Stimulated activated memory B cell treated with anti-CD40 and anti-IgM and Interleukin-4, amounts not matched to agents 10 μg/mL and 1 μg/mL and 100 μg/mL, for 72 hours (primary cell): ENCODE data around the gene LRRC52.
"Not testable (repeated sequence)": the region's sequence is repeated elsewhere in the genome, so short reads cannot be mapped to it uniquely, and the experiment has no call there.

ENCODE experiments used
- ATAC-seq: fragments of 150-1000 bp; cut with Tn5 transposase; 2 replicates; pipeline ENCODE4 v1.10.0; 2021
- H3K27ac Mint-ChIP-seq: one replicate; pipeline ENCODE4 v1.8.0; 2022; ENCODE audit warnings: mild to moderate bottlenecking, mixed read lengths
- H3K27me3 Mint-ChIP-seq: one replicate; pipeline ENCODE4 v1.8.0; 2022; ENCODE audit warnings: mixed read lengths
- H3K36me3 Mint-ChIP-seq: one replicate; pipeline ENCODE4 v1.8.0; 2022; ENCODE audit warnings: mixed read lengths
- H3K4me1 Mint-ChIP-seq: one replicate; pipeline ENCODE4 v1.8.0; 2022; ENCODE audit warnings: mixed read lengths
- H3K4me3 Mint-ChIP-seq: one replicate; pipeline ENCODE4 v1.8.0; 2022; ENCODE audit warnings: mild to moderate bottlenecking, moderate library complexity, mixed read lengths
- H3K9me3 Mint-ChIP-seq: one replicate; pipeline ENCODE4 v1.8.0; 2022; ENCODE audit warnings: mixed read lengths

Gene LRRC52

GRCh38 chr1:165562571-165562970 lies 18.8 kb downstream of the LRRC52 start:
- no peak for ATAC-seq
- Mint-ChIP-seq H3K36me3 (no peaks in the 10 kb centered on the region), H3K27me3 (peaks cover 44% of the 10 kb centered on the region), H3K4me3 (no peak overlapping the region), H3K4me1 (no peaks in the 10 kb centered on the region), H3K27ac (no peak overlapping the region), H3K9me3 (no peaks in the 10 kb centered on the region)

DNA sequence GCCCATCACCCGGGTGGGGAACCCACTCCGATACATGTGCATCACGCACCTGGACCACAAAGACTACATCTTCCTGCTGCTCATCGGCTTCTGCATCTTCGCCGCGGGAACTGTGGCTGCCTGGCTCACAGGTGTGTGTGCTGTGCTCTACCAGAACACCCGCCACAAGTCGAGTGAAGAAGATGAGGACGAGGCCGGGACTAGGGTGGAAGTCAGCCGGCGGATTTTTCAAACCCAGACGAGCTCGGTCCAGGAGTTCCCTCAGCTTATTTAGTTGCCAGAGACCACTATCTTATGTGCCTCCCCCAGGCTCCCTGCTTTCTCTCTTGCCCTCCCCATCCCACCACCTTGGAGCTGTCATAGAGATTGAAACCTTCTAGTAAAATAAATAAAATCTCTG lies 19.8 kb downstream of the LRRC52 start:
- Mint-ChIP-seq H3K27me3 (peaks cover 38% of the 10 kb centered on the region), H3K4me1 (no peaks in the 10 kb centered on the region), H3K36me3 (no peaks in the 10 kb centered on the region), H3K27ac (no peak overlapping the region), H3K4me3 (no peak overlapping the region), H3K9me3 (no peaks in the 10 kb centered on the region)
- ATAC-seq: no peak

GRCh38 chr1:165564561-165564960 lies 20.8 kb downstream of the LRRC52 start:
- H3K9me3 Mint-ChIP-seq: no peaks in the 10 kb centered on the region
- H3K36me3 Mint-ChIP-seq: no peaks in the 10 kb centered on the region
- no peaks in the 10 kb centered on the region for H3K4me1 Mint-ChIP-seq
- no peak overlapping the region for H3K4me3 Mint-ChIP-seq
- no peak overlapping the region for H3K27ac Mint-ChIP-seq
- peaks cover 40% of the 10 kb centered on the region for H3K27me3 Mint-ChIP-seq
- ATAC-seq: no peak

DNA sequence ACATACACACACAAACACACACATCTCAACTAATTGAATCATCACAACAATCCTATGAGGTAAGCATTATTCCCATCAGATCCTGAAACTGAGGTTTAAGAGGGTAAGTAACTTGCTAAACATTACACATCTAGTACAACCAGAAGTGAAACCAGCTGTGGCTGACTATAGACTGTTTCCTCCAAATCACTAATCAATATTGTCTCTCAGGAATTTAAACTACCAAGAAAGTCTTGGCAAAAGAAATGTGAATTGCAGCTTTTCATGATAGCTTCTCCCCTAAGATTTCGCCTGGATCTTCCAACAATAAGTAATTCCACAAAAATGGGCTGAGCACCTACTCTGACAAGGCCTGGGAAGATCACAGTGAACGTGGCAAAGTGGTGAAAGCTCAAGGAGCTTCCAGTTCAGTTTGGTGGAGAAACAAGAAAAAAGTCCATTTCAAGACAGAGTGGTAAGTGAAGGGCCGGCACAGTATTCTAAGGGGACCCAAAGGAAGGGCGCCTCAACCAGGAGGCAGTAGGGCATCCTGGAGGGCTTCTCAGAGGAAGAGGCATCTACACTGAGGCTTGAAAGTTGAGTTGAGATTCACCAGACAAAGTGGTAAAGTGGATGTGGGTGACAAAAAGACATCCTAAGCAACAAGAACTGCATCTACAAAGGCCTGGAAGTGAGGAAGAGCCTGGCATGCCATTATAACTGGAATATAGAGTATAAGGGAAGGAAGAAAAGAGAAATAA lies 22.1 kb downstream of the LRRC52 start:
- no peaks in the 10 kb centered on the region for H3K9me3 Mint-ChIP-seq
- no peak for ATAC-seq
- no peaks in the 10 kb centered on the region for H3K36me3 Mint-ChIP-seq
- no peak overlapping the region for H3K27ac Mint-ChIP-seq
- H3K4me3 Mint-ChIP-seq: no peak overlapping the region
- no peaks in the 10 kb centered on the region for H3K4me1 Mint-ChIP-seq
- H3K27me3 Mint-ChIP-seq: peaks cover 44% of the 10 kb centered on the region

DNA sequence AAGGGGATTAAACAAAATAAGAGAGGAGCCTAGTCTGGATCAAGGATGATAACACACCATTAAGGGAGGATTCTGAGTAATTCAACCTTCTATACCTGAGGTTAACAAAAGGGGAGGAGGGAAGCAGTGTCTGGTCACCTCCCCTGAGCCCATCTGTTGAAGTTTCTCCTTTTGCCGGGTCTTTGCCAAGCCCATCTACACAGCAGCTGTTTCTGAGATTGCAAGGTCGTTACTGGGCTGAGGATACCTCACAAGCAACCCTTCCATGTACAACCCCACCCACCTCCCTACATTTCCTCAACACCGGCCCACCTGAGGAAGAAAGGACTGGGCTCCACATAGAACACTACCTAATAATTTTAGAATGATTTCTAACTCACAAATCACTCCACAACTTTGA lies 26.3 kb downstream of the LRRC52 start:
- Mint-ChIP-seq H3K4me3 (no peak overlapping the region), H3K36me3 (no peaks in the 10 kb centered on the region), H3K9me3 (no peaks in the 10 kb centered on the region), H3K27ac (no peak overlapping the region), H3K27me3 (peaks cover 36% of the 10 kb centered on the region), H3K4me1 (no peaks in the 10 kb centered on the region)
- no peak for ATAC-seq

- peaks cover 53% of the 10 kb centered on the region for H3K27me3 Mint-ChIP-seq
Observed at GRCh38 chr1:165573787-165574186, 30.0 kb downstream of the LRRC52 start.

GRCh38 chr1:165574295-165574694 lies 30.5 kb downstream of the LRRC52 start:
- no peak for ATAC-seq
- Mint-ChIP-seq H3K4me3 (no peak overlapping the region), H3K4me1 (no peaks in the 10 kb centered on the region), H3K9me3 (no peaks in the 10 kb centered on the region), H3K27me3 (peaks cover 51% of the 10 kb centered on the region), H3K27ac (no peak overlapping the region), H3K36me3 (no peaks in the 10 kb centered on the region)

More at GRCh38 chr1:165573787-165574186, 30.0 kb downstream of the LRRC52 start:
- no peaks in the 10 kb centered on the region for H3K36me3 Mint-ChIP-seq
- no peak overlapping the region for H3K4me3 Mint-ChIP-seq
- ATAC-seq: no peak
- no peaks in the 10 kb centered on the region for H3K9me3 Mint-ChIP-seq
- no peaks in the 10 kb centered on the region for H3K4me1 Mint-ChIP-seq
- H3K27ac Mint-ChIP-seq: no peak overlapping the region

DNA sequence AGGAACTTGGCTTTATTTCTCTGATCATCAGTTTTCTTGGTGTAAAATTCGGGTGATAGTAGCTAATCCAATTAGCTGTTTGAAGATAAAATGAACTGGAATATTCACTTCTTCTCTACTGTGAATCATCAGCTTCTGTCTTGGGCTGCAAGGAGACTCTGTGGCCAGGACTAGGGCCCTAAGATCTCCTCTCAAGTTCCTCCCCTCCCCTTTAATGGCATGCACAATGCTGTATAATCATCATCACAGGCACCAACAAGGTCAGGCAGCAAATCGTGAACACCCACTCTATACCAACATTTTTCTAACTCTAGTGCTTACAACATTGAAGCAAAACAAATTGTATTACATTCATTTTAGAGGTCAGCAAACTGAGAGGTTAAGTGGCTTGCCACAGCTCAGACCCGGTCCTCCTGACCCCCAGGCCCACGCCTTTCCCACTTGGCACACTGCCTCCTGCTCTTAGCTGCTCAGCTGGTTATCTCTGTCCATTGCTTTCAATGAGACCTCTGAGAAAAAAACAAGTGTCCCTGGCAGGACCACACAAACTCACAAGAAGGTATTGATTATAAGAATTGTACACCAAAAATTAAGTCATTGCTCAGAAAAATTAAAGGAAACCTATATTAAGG lies 31.8 kb downstream of the LRRC52 start:
- Mint-ChIP-seq H3K4me3 (no peak overlapping the region), H3K4me1 (no peaks in the 10 kb centered on the region), H3K9me3 (no peaks in the 10 kb centered on the region), H3K27ac (no peak overlapping the region), H3K27me3 (peaks cover 38% of the 10 kb centered on the region), H3K36me3 (no peaks in the 10 kb centered on the region)
- ATAC-seq: no peak

- Mint-ChIP-seq H3K36me3 (no peaks in the 10 kb centered on the region), H3K27me3 (peaks cover 34% of the 10 kb centered on the region)
Observed at GRCh38 chr1:165576536-165576935, 32.7 kb downstream of the LRRC52 start.

DNA sequence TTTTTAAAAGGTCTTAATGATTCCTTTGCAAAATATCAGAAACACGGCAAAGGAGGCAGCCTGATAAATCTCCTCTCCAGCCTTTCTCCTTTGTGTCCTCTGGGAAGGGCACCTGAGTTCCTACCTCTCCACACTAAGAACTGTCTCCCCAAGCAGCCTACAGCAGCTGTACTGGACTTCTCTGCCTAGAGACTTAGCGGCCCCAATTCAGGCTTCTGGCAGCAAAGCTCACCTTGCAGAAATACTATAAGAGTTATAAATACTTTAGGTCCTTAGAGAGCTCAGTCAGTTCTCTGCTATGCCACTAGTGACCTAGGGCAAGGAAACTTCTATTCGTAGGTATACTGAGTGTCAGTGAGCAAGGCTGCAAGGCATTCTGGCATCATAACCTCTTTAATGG lies 33.9 kb downstream of the LRRC52 start:
- no peak overlapping the region for H3K27ac Mint-ChIP-seq
- H3K9me3 Mint-ChIP-seq: no peaks in the 10 kb centered on the region
- no peaks in the 10 kb centered on the region for H3K36me3 Mint-ChIP-seq
- H3K27me3 Mint-ChIP-seq: peaks cover 28% of the 10 kb centered on the region
- no peaks in the 10 kb centered on the region for H3K4me1 Mint-ChIP-seq
- H3K4me3 Mint-ChIP-seq: no peak overlapping the region
- ATAC-seq: no peak

More at GRCh38 chr1:165576536-165576935, 32.7 kb downstream of the LRRC52 start:
- Mint-ChIP-seq H3K4me3 (no peak overlapping the region), H3K4me1 (no peaks in the 10 kb centered on the region), H3K9me3 (no peaks in the 10 kb centered on the region), H3K27ac (no peak overlapping the region)
- no peak for ATAC-seq

- no peaks in the 10 kb centered on the region for H3K9me3 Mint-ChIP-seq
- peaks cover 27% of the 10 kb centered on the region for H3K27me3 Mint-ChIP-seq
- H3K4me1 Mint-ChIP-seq: no peaks in the 10 kb centered on the region
- H3K27ac Mint-ChIP-seq: no peak overlapping the region
- no peak for ATAC-seq
- H3K36me3 Mint-ChIP-seq: no peaks in the 10 kb centered on the region
- H3K4me3 Mint-ChIP-seq: no peak overlapping the region
Observed at GRCh38 chr1:165580931-165581871, 37.4 kb downstream of the LRRC52 start.

DNA sequence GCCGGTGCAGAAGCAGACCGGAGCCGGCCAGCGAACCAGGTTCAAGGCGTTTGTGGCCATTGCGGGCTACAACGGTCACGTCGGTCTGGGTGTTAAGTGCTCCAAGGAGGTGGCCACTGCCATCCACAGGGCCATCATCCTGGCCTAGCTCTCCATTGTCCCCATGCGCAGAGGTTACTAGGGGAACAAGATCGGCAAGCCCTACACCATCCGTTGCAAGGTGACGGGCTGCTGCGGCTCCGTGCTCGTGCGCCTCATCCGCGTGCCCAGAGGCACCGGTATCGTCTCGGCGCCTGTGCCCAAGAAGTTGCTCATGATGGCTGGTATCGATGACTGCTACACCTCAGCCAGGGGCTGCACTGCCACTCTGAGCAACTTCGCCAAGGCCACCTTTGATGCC lies 38.1 kb downstream of the LRRC52 start:
- Mint-ChIP-seq H3K4me3 (no peak overlapping the region), H3K27ac (no peak overlapping the region), H3K27me3 (peaks cover 27% of the 10 kb centered on the region), H3K36me3 (no peaks in the 10 kb centered on the region), H3K4me1 (no peaks in the 10 kb centered on the region), H3K9me3 (no peaks in the 10 kb centered on the region)
- ATAC-seq: no peak

- H3K4me1 Mint-ChIP-seq: no peaks in the 10 kb centered on the region
- no peak for ATAC-seq
- no peak overlapping the region for H3K27ac Mint-ChIP-seq
- no peak overlapping the region for H3K4me3 Mint-ChIP-seq
- peaks cover 61% of the 10 kb centered on the region for H3K27me3 Mint-ChIP-seq
- no peaks in the 10 kb centered on the region for H3K36me3 Mint-ChIP-seq
- H3K9me3 Mint-ChIP-seq: no peaks in the 10 kb centered on the region
Observed at GRCh38 chr1:165586398-165586797, 42.6 kb downstream of the LRRC52 start.

DNA sequence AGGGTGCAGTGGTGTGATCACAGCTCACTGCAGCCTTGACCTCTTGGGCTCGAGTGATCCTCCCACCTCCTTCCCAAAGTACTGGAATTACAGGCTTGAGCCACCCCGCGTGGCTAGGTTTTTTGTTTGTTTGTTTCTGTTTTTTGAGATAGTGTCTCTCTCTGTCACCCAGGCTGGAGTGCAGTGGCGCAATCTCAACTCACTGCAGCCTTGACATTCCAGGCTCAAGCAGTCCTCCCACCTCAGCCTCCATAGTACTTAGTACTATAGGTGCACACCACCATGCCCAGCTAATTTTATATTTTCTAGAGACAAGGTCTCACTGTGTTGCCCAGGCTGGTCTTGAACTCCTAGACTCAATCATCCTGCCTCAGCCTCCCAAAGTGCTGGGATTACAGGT lies 47.6 kb downstream of the LRRC52 start:
- H3K9me3 Mint-ChIP-seq, H3K4me3 Mint-ChIP-seq, H3K27ac Mint-ChIP-seq, H3K4me1 Mint-ChIP-seq, H3K36me3 Mint-ChIP-seq, ATAC-seq: not testable (repeated sequence)
- H3K27me3 Mint-ChIP-seq: peaks cover 59% of the 10 kb centered on the region
